Activated T-helper 1 cell treated with Interleukin-2 at 50 U/mL for 16 hours (primary cell): ENCODE results near the gene RAPGEF6.

Source experiments
- DNase-seq: peaks from one replicate; pipeline ENCODE4 v3.0.0-alpha.2; 2020; ENCODE audit warnings: low read depth

The RAPGEF6 gene

GRCh38 chr5:131541071-131541470, 94.0 kb downstream of the RAPGEF6 start:
- no peak for DNase-seq

- no peak for DNase-seq
Observed at GRCh38 chr5:131539251-131539650, 95.8 kb downstream of the RAPGEF6 start.

- DNase-seq: no peak
Observed at GRCh38 chr5:131538177-131538593, 96.8 kb downstream of the RAPGEF6 start.

GRCh38 chr5:131536850-131537448, 98.1 kb downstream of the RAPGEF6 start:
- DNase-seq: no peak

- DNase-seq: no peak
Observed at GRCh38 chr5:131536211-131536826, 98.7 kb downstream of the RAPGEF6 start.

- DNase-seq: no peak
Observed at GRCh38 chr5:131534974-131535373, 100.1 kb downstream of the RAPGEF6 start.

- DNase-seq: no peak
Observed at GRCh38 chr5:131533836-131534235, 101.2 kb downstream of the RAPGEF6 start.

- DNase-seq: no peak
Observed at GRCh38 chr5:131532031-131532640, 102.9 kb downstream of the RAPGEF6 start.

GRCh38 chr5:131530706-131531331, 104.2 kb downstream of the RAPGEF6 start:
- DNase-seq: no peak

GRCh38 chr5:131528682-131529081, 106.3 kb downstream of the RAPGEF6 start:
- no peak for DNase-seq

- no peak for DNase-seq
Observed at GRCh38 chr5:131525805-131526204, 109.2 kb downstream of the RAPGEF6 start.

GRCh38 chr5:131524431-131524830, 110.6 kb downstream of the RAPGEF6 start:
- no peak for DNase-seq

- no peak for DNase-seq
Observed at GRCh38 chr5:131523500-131524185, 111.4 kb downstream of the RAPGEF6 start.

- DNase-seq: no peak
Observed at GRCh38 chr5:131521252-131521651, 113.8 kb downstream of the RAPGEF6 start.

- DNase-seq: no peak
Observed at GRCh38 chr5:131515348-131515747, 119.7 kb downstream of the RAPGEF6 start.

GRCh38 chr5:131514316-131515283, 120.4 kb downstream of the RAPGEF6 start:
- DNase-seq: no peak

GRCh38 chr5:131513780-131514179, 121.2 kb downstream of the RAPGEF6 start:
- DNase-seq: no peak

GRCh38 chr5:131511934-131512333, 123.1 kb downstream of the RAPGEF6 start:
- DNase-seq: no peak

- DNase-seq: no peak
Observed at GRCh38 chr5:131509801-131510200, 125.2 kb downstream of the RAPGEF6 start.

- no peak for DNase-seq
Observed at GRCh38 chr5:131505237-131505908, 129.7 kb downstream of the RAPGEF6 start.

- DNase-seq: no peak
Observed at GRCh38 chr5:131496400-131496713, 138.7 kb downstream of the RAPGEF6 start.
